ENCODE data around the gene PARVA. TPM values are rescaled to one million over a fixed set of nuclear protein-coding genes. Genes with fewer than 3 reads are reported as not detected.

Gene PARVA
- total RNA-seq, 1 donor from 2014 or later, result 23.5 TPM

- DNase-seq (ENCODE audit: low read depth, low spot score), result no peak
These were observed 901 bp upstream of the PARVA start for GRCh38 chr11:12376259-12377081.

- no peak for DNase-seq (ENCODE audit: low read depth, low spot score)
These were observed 638 bp downstream of the PARVA start for GRCh38 chr11:12377824-12378593.

GRCh38 chr11:12380565-12381325, 3.4 kb downstream of the PARVA start:
- no peak for DNase-seq (ENCODE audit: low read depth, low spot score)

GRCh38 chr11:12381875-12382274, 4.5 kb downstream of the PARVA start:
- no peak for DNase-seq (ENCODE audit: low read depth, low spot score)

- DNase-seq (ENCODE audit: low read depth, low spot score), result no peak
These were observed 5.1 kb downstream of the PARVA start for GRCh38 chr11:12382451-12382850.

- no peak for DNase-seq (ENCODE audit: low read depth, low spot score)
These were observed 8.9 kb downstream of the PARVA start for GRCh38 chr11:12386309-12386708.

- DNase-seq (ENCODE audit: low read depth, low spot score), result no peak
These were observed 9.4 kb downstream of the PARVA start for GRCh38 chr11:12386745-12387144.

GRCh38 chr11:12388173-12388572, 10.8 kb downstream of the PARVA start:
- no peak for DNase-seq (ENCODE audit: low read depth, low spot score)

- no peak for DNase-seq (ENCODE audit: low read depth, low spot score)
These were observed 11.7 kb downstream of the PARVA start for GRCh38 chr11:12388939-12389670.

- no peak for DNase-seq (ENCODE audit: low read depth, low spot score)
These were observed 12.6 kb downstream of the PARVA start for GRCh38 chr11:12389676-12390657.

- no peak for DNase-seq (ENCODE audit: low read depth, low spot score)
These were observed 13.3 kb downstream of the PARVA start for GRCh38 chr11:12390687-12391110.

GRCh38 chr11:12392672-12393071, 15.3 kb downstream of the PARVA start:
- DNase-seq (ENCODE audit: low read depth, low spot score), result no peak

GRCh38 chr11:12393691-12394090, 16.3 kb downstream of the PARVA start:
- no peak for DNase-seq (ENCODE audit: low read depth, low spot score)

- no peak for DNase-seq (ENCODE audit: low read depth, low spot score)
These were observed 17.2 kb downstream of the PARVA start for GRCh38 chr11:12394601-12395000.

- DNase-seq (ENCODE audit: low read depth, low spot score), result no peak
These were observed 18.0 kb downstream of the PARVA start for GRCh38 chr11:12395333-12395732.

- DNase-seq (ENCODE audit: low read depth, low spot score), result no peak
These were observed 20.6 kb downstream of the PARVA start for GRCh38 chr11:12397931-12398334.

GRCh38 chr11:12399355-12399754, 22.0 kb downstream of the PARVA start:
- DNase-seq (ENCODE audit: low read depth, low spot score), result no peak

- DNase-seq (ENCODE audit: low read depth, low spot score), result no peak
These were observed 24.7 kb downstream of the PARVA start for GRCh38 chr11:12402025-12402424.

GRCh38 chr11:12402691-12403120, 25.3 kb downstream of the PARVA start:
- no peak for DNase-seq (ENCODE audit: low read depth, low spot score)

Data from pulmonary artery endothelial cell (primary cell).